ENCODE measurements around the gene HSF4. TPM values are rescaled to one million over a fixed set of nuclear protein-coding genes. Genes with fewer than 3 reads are reported as not detected.
A peak's percentile ranks its signal among the peaks of the same experiment; 100 is the strongest.

HSF4 gene
- total RNA-seq, 1 experiment from 2014 or later: 2.2 TPM

DNA sequence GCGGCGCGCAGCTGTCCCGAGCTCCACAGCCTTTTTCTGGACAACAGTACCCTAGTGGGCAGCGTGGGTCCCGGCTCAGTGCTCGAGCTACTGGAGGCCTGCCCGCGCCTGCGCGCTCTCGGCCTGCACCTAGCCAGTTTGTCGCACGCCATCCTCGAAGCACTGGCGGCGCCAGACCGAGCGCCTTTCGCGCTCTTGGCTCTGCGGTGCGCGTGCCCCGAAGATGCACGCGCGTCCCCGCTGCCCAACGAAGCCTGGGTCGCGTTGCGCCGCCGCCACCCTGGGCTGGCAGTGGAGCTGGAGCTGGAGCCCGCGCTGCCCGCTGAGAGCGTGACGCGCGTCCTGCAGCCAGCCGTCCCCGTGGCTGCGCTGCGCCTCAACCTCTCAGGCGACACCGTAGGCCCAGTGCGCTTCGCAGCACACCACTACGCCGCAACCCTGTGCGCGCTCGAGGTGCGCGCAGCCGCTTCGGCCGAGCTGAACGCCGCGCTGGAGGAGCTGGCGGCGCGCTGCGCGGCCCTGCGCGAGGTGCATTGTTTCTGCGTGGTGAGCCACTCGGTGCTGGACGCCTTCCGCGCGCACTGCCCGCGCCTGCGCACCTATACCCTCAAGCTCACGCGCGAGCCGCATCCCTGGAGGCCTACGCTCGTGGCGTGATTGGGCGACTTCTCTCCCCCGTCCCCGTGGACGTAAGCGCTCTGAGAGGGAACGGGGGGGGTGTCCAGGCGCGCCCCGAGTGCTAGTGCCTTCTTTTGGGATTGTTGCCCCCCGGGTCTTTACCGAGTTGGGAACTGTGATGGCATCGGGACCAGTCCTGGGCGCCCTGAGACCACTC is 1.2 kb upstream of the HSF4 start (continued):
- TF ChIP-seq ZNF281 (CRISPR knock-in tag; IDR thresholded peaks at IDR 0.05) (no peak), GABPB1 (CRISPR knock-in tag; IDR thresholded peaks at IDR 0.05) (no peak), SP1 (CRISPR knock-in tag; conservative IDR thresholded peaks at IDR 0.05) (peak; percentile 60), RORB (CRISPR knock-in tag; IDR thresholded peaks at IDR 0.05) (no peak), NFYB (CRISPR knock-in tag; conservative IDR thresholded peaks at IDR 0.05; ENCODE audit: low read depth) (0 out of 2 replicates have a peak, but pooled peaks have one; percentile 14), NR1H2 (CRISPR knock-in tag; IDR thresholded peaks at IDR 0.05) (no peak), CBFB (CRISPR knock-in tag; IDR thresholded peaks at IDR 0.05; ENCODE audit: low read depth) (no peak; the same call in 1 of the 2 replicates), CREB1 (CRISPR knock-in tag; IDR thresholded peaks at IDR 0.05) (no peak), ARID4B (CRISPR knock-in tag; IDR thresholded peaks at IDR 0.05; ENCODE audit: borderline replicate concordance) (no peak; the same call in 1 of the 2 replicates), ESRRA (CRISPR knock-in tag; IDR thresholded peaks at IDR 0.05; ENCODE audit: borderline replicate concordance) (0 out of 2 replicates have a peak, but pooled peaks have one; percentile 5), OVOL2 (CRISPR knock-in tag; IDR thresholded peaks at IDR 0.05; ENCODE audit: borderline replicate concordance) (no peak), ZNF219 (CRISPR knock-in tag; IDR thresholded peaks at IDR 0.05; ENCODE audit: borderline replicate concordance) (no peak), FOXK1 (CRISPR knock-in tag; IDR thresholded peaks at IDR 0.05) (peak; percentile 16; the same call in 1 of the 2 replicates), AFF4 (CRISPR knock-in tag; IDR thresholded peaks at IDR 0.05; ENCODE audit: borderline replicate concordance) (no peak), ATF3 (CRISPR knock-in tag; conservative IDR thresholded peaks at IDR 0.05) (no peak)
- TF ChIP-seq, protein P1, sequence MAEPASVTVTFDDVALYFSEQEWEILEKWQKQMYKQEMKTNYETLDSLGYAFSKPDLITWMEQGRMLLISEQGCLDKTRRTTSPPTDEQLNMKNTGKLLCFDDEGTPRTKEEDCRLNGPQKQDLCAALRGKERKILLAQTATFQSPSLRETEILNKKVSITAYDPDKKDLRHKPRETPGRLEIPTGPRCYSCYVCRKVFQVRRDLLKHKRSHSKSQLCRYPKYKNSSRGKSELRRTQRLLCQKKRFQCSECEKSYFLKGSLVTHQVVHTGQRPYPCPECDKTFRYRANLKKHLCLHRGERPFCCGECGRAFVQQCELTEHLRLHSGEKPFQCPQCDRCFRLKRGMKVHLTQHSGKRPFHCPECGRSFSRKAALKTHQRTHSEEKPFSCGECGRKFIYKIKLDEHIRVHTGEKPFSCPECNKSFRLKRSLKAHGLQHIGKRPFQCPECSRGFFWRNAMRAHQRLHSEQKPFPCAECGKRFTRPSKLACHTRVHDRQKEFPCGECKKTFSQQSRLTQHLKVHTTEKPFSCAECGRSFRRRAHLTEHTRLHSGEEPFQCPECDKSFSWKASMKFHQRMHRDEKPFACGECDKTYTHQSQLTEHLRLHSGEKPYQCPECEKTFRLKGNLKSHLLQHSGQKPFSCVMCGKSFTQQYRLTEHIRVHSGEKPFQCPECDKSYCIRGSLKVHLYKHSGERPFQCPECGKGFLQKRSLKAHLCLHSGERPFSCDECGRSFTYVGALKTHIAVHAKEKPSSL (CRISPR knock-in tag; conservative IDR thresholded peaks at IDR 0.05): no peak
- TF ChIP-seq, protein P2, sequence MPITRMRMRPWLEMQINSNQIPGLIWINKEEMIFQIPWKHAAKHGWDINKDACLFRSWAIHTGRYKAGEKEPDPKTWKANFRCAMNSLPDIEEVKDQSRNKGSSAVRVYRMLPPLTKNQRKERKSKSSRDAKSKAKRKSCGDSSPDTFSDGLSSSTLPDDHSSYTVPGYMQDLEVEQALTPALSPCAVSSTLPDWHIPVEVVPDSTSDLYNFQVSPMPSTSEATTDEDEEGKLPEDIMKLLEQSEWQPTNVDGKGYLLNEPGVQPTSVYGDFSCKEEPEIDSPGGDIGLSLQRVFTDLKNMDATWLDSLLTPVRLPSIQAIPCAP (CRISPR knock-in tag; IDR thresholded peaks at IDR 0.05): no peak
- TF ChIP-seq, protein P3, sequence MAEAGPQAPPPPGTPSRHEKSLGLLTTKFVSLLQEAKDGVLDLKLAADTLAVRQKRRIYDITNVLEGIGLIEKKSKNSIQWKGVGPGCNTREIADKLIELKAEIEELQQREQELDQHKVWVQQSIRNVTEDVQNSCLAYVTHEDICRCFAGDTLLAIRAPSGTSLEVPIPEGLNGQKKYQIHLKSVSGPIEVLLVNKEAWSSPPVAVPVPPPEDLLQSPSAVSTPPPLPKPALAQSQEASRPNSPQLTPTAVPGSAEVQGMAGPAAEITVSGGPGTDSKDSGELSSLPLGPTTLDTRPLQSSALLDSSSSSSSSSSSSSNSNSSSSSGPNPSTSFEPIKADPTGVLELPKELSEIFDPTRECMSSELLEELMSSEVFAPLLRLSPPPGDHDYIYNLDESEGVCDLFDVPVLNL (CRISPR knock-in tag; IDR thresholded peaks at IDR 0.05; ENCODE audit: borderline replicate concordance, low read depth): no peak
- TF ChIP-seq, protein P4, sequence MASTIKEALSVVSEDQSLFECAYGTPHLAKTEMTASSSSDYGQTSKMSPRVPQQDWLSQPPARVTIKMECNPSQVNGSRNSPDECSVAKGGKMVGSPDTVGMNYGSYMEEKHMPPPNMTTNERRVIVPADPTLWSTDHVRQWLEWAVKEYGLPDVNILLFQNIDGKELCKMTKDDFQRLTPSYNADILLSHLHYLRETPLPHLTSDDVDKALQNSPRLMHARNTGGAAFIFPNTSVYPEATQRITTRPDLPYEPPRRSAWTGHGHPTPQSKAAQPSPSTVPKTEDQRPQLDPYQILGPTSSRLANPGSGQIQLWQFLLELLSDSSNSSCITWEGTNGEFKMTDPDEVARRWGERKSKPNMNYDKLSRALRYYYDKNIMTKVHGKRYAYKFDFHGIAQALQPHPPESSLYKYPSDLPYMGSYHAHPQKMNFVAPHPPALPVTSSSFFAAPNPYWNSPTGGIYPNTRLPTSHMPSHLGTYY (CRISPR knock-in tag; IDR thresholded peaks at IDR 0.05): no peak
